H7 (cell line): ENCODE results near the gene KANK3. TPM values are rescaled to one million over a fixed set of nuclear protein-coding genes. Genes with fewer than 3 reads are reported as not detected.
A peak's percentile ranks its signal among the peaks of the same experiment; 100 is the strongest.
"Not testable (repeated sequence)": the region's sequence is repeated elsewhere in the genome, so short reads cannot be mapped to it uniquely, and the experiment has no call there.

Experiments used
- DNase-seq: peaks from one replicate; pipeline ENCODE4 v3.0.0; 2012
- H3K27me3 ChIP-seq: 2 replicates; pipeline ENCODE4 v1.6.0; 2011; ENCODE audit warnings: mild to moderate bottlenecking, low read length; ENCODE audit not compliant: control insufficient read depth, insufficient read depth
- H3K36me3 ChIP-seq: replicated peaks from 2 replicates; pipeline ENCODE4 v1.5.1; 2011; ENCODE audit warnings: low read length; ENCODE audit not compliant: control insufficient read depth, insufficient read depth
- H3K4me3 ChIP-seq: 2 replicates; pipeline ENCODE4 v1.5.1; 2011; ENCODE audit warnings: low read depth, mild to moderate bottlenecking, control low read depth, low read length, moderate library complexity; ENCODE audit not compliant: insufficient read depth
- total RNA-seq: library from RNA; depleted of rRNA; stranded (reverse); fragments of >200 nt; shearing (Covaris generic); gene quantifications from 2 replicates; pipeline ENCODE4 v1.2.3, GENCODE V29; 2014

The KANK3 gene
- total RNA-seq, 1 experiment from 2014 or later: 1.2 TPM

- peak within 1 kb of the TSS; percentile 97 for H3K4me3 ChIP-seq
- DNase-seq: peak; percentile 97
- no peaks in the 10 kb centered on the region for H3K27me3 ChIP-seq
- peaks cover 14% of the 10 kb centered on the region for H3K36me3 ChIP-seq
Measured at GRCh38 chr19:8321067-8321985, 21.7 kb downstream of the KANK3 start, which contains the start of the genes NDUFA7 and RPS28. TSS of gene NDUFA7 (minus strand) at chr19:8321375. CDS start at chr19:8321358, 17 bp downstream. TSS of gene RPS28 (plus strand) at chr19:8321496. CDS start at chr19:8321531, 35 bp downstream.

- no peaks in the 10 kb centered on the region for H3K27me3 ChIP-seq
- H3K36me3 ChIP-seq: peaks cover 18% of the 10 kb centered on the region
- peak; percentile 37 for DNase-seq
- H3K4me3 ChIP-seq: peak overlapping the region; percentile 97
Measured at GRCh38 chr19:8320564-8321066, 22.4 kb downstream of the KANK3 start.

GRCh38 chr19:8319807-8320520 is 23.1 kb downstream of the KANK3 start:
- Histone ChIP-seq H3K4me3 (peak overlapping the region; percentile 97), H3K27me3 (no peaks in the 10 kb centered on the region), H3K36me3 (peaks cover 24% of the 10 kb centered on the region)
- DNase-seq: peak; percentile 63

- not testable (repeated sequence) for H3K27me3 ChIP-seq, H3K4me3 ChIP-seq
- peak; percentile 45 for DNase-seq
- peaks cover 27% of the 10 kb centered on the region for H3K36me3 ChIP-seq
Measured at GRCh38 chr19:8318835-8319234, 24.2 kb downstream of the KANK3 start.

GRCh38 chr19:8316351-8317125 is 26.5 kb downstream of the KANK3 start:
- peaks cover 24% of the 10 kb centered on the region for H3K36me3 ChIP-seq
- H3K27me3 ChIP-seq: no peaks in the 10 kb centered on the region
- DNase-seq: no peak
- no peak overlapping the region for H3K4me3 ChIP-seq

GRCh38 chr19:8314981-8315640 is 28.0 kb downstream of the KANK3 start:
- not testable (repeated sequence) for H3K4me3 ChIP-seq, H3K27me3 ChIP-seq, DNase-seq
- peaks cover 29% of the 10 kb centered on the region for H3K36me3 ChIP-seq

- H3K36me3 ChIP-seq: peaks cover 31% of the 10 kb centered on the region
- no peak for DNase-seq
- no peak overlapping the region for H3K4me3 ChIP-seq
- no peaks in the 10 kb centered on the region for H3K27me3 ChIP-seq
Measured at GRCh38 chr19:8311461-8312260, 31.4 kb downstream of the KANK3 start.

GRCh38 chr19:8310342-8311055 is 32.6 kb downstream of the KANK3 start:
- Histone ChIP-seq H3K36me3 (peaks cover 25% of the 10 kb centered on the region), H3K4me3 (no peak overlapping the region), H3K27me3 (no peaks in the 10 kb centered on the region)
- DNase-seq: no peak

GRCh38 chr19:8308891-8309291 is 34.2 kb downstream of the KANK3 start:
- Histone ChIP-seq H3K36me3 (peaks cover 18% of the 10 kb centered on the region), H3K27me3 (no peaks in the 10 kb centered on the region), H3K4me3 (peak overlapping the region; percentile 81)
- DNase-seq: no peak

- Histone ChIP-seq H3K27me3 (no peaks in the 10 kb centered on the region), H3K36me3 (peaks cover 16% of the 10 kb centered on the region), H3K4me3 (peak within 1 kb of the TSS; percentile 81)
- DNase-seq: peak; percentile 98
Measured at GRCh38 chr19:8307965-8308866, 34.8 kb downstream of the KANK3 start, which contains the start of gene CD320. TSS of gene CD320 (minus strand) at chr19:8308358. CDS start at chr19:8308290, 68 bp downstream.

GRCh38 chr19:8307400-8307964 is 35.6 kb downstream of the KANK3 start:
- peak; percentile 78 for DNase-seq
- Histone ChIP-seq H3K36me3 (peaks cover 15% of the 10 kb centered on the region), H3K4me3 (peak overlapping the region; percentile 81), H3K27me3 (no peaks in the 10 kb centered on the region)
